ENCODE measurements around the gene EDIL3.
"Not testable (repeated sequence)": the region's sequence is repeated elsewhere in the genome, so short reads cannot be mapped to it uniquely, and the experiment has no call there.

Gene EDIL3

GRCh38 chr5:84378420-84378819 lies 6.3 kb downstream of the EDIL3 start:
- no peak for DNase-seq

DNA sequence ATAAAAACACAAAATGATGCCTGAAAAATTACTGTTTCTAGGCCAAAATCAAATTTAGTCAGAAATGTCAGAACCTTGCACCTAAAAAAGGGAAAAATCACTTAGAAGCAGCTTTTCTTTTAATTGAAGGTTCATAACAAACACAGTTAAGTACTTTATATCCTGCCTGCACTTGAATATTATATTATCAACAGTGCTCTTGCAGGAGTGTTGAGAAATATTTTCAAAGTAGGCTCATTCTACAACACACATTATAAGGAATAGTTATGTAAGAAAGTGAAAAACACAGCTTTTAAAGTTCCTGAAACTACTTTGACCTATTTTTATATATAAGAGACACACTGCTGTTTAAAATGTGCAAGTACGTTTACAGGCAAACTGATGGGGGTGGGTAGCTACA lies 8.3 kb downstream of the EDIL3 start:
- DNase-seq: no peak

DNA sequence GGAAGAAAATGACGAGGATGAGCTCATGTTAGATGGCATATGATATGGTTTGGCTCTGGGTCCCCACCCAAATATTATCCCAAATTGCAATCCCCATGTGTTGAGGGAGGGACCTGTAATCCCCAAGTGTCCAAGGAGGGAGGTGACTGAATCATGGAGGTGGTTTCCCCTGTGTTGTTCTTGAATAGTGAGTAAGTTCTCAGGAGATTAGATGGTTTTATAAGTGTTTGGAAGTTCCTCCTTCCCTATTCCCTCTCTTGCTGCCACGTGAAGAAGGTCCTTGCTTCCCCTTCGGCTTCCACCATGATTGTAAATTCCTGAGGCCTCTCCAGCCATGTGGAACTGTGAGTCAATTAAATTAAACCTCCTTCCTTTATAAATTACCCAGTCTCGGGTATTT lies 10.1 kb downstream of the EDIL3 start:
- no peak for DNase-seq

- DNase-seq: no peak
Measured at GRCh38 chr5:84373506-84373905, 11.2 kb downstream of the EDIL3 start.

DNA sequence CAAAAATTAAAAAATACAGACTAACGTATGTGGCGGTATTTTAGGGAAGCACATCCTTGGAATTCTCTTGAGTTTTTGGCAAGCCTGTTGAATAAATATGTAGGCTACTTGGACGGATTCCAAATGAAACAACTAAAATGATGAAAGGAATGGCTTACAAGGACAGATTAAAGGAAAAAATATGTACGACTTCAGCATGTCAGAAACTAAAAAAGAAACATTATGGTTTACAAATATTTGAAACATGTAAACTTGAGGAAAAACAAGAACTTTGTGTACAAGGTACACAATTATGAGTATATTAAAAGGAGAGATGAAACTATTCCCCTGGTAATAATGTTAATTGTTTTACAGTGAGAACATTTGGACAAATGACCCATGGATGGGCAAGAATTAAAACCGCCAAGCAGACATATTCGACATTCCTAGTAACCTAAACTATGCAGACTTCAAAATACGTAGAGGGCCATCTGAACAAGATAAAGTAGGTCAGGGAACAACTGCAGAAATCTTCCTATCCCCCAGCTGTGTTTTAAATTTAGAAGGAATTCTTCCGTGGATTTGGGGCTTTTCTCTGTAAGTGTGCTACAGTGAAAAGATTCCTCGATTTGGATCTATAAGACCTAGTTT lies 12.5 kb downstream of the EDIL3 start:
- DNase-seq: no peak

- DNase-seq: no peak
Measured at GRCh38 chr5:84370176-84370575, 14.5 kb downstream of the EDIL3 start.

DNA sequence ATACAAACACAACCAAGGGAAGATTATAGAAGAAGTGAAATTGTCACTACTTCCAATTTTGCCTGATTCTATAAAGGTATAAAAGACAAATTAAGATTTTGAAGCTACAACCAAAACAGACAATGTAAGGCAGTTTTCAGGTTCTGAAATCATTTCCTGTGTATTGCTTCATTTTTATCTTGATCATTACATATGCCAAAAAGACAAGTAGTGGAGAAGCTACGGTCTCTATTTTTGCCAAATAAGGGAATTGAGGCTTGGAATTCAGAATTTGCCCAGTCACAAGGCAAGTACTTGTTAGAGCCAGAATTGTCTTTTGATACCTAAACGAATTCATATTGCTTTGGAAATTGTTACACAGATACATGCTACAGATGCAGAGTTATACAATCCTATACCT lies 20.6 kb downstream of the EDIL3 start:
- no peak for DNase-seq

GRCh38 chr5:84362061-84362720 lies 22.5 kb downstream of the EDIL3 start:
- no peak for DNase-seq

DNA sequence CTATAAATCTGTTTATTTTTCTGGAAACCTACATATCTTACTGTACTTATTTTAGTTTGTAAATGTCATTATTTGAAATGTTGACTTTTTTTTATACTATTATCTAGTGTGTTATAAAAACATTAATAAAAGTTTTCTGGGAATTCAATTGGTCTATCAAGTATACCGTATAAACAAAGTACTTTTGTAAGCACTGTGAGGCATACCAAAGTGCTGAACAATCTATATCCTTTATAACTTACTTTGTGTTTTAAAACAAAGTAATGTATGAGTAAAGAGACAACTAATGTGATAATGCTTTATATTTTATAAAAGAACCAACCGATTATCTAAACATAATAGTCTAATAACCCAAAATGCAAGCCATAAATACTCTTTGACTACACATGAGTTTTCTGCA lies 23.1 kb downstream of the EDIL3 start:
- DNase-seq: no peak

DNA sequence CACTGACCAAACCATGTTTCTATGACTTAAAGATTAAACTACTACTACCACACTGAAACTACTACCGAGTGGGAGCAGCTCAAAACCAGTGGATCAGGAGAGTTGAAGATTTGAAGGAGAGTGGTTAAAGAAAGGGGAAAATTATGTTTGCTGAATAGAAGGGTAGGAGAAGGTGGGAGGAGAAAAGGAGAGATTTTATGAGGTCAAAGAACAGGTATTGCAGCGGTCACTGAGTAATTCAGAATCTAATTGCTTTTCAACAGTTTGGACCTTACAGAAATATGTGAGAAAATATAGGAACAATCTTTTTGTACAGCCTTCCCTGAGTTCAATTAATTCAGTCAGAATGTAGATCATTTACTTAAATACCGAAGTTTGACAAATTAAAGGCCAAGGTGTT lies 24.6 kb downstream of the EDIL3 start:
- no peak for DNase-seq

DNA sequence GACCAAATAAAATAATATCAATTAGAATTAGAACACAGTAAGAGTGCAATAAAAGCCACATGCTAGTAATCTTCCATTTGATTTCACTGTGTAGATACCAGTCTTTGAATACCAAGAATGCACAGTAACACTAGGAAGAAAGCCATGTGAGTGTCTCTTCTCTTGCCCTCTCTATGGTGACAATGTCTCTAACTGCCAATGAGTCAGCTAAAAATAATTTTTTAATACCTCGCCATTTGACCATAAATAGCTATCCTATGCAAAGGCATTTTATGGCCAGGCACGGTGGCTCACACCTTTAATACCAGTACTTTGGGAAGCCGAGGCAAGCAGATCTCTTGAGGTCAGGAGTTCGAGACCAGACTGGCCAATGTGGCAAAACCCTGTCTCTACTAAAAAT lies 30.6 kb downstream of the EDIL3 start:
- no peak for DNase-seq

GRCh38 chr5:84344788-84345187 lies 39.9 kb downstream of the EDIL3 start:
- no peak for DNase-seq

- DNase-seq: no peak
Measured at GRCh38 chr5:84343171-84343570, 41.5 kb downstream of the EDIL3 start.

DNA sequence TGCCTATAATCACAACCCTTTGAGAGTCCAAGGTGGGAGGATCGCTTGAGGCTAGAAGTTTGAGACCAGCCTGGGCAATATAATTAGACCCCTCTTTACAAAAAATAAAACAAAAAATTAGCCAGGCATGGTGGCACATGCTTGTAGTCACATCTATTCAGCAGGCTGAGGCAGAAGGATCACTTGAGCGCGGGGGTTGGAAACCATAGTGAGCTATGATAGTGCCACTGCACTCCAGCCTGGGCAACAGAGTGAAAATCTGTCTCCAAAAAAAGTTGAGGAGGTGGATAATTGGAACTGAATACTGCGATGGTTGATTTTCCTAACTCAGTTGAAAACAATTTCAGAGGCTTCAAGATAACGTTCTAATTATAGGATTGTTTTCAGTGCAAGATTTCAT lies 52.6 kb downstream of the EDIL3 start:
- no peak for DNase-seq

DNA sequence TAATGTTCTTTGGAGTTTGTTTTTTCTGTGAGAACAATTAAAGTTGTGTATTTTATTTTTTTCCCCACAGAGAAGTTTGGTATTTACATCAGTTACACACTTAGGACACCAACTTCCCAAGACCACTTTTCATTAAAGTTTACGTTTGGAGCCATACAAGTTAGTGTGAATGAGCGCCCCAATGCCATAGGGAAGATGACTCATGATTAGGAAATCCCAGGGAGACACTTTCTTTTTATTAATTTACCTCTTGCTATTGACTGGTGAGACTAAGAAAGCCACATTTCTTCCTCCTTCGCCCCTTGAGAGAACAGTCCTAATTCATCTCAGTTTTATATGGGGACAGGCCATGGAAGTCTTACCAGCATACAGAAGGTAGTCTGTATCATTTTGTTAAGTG lies 57.1 kb downstream of the EDIL3 start:
- DNase-seq: no peak

GRCh38 chr5:84322646-84323045 lies 62.0 kb downstream of the EDIL3 start:
- DNase-seq: no peak

DNA sequence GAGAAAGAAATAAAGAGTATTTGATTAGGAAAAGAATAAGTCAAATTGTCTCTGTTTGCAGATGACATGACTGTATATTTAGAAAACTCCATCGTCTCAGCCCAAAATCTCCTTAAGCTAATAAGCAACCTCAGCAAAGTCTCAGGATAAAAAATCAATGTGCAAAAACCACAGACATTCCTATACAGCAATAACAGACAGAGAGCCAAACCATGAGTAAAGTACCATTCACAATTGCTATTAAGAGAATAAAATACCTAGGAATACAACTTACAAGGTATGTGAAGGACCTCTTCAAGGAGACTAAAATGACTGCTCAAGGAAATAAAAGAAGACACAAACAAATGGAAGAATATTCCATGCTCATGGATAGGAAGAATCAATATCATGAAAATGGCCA lies 66.9 kb downstream of the EDIL3 start:
- DNase-seq: not testable (repeated sequence)

DNA sequence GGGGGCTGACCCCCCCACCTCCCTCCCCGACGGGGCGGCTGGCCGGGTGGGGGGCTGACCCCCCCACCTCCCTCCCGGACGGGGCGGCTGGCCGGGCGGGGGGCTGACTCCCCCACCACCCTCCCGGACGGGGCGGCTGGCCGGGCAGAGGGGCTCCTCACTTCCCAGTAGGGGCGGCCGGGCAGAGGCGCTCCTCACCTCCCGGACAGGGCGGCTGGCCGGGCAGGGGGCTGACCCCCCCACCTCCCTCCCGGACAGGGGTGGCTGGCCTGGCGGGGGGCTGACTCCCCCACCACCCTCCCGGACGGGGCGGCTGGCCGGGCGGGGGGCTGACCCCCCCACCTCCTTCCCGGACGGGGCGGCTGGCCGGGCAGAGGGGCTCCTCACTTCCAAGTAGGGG lies 72.4 kb downstream of the EDIL3 start:
- DNase-seq: not testable (repeated sequence)

GRCh38 chr5:84309850-84310249 lies 74.8 kb downstream of the EDIL3 start:
- not testable (repeated sequence) for DNase-seq

DNA sequence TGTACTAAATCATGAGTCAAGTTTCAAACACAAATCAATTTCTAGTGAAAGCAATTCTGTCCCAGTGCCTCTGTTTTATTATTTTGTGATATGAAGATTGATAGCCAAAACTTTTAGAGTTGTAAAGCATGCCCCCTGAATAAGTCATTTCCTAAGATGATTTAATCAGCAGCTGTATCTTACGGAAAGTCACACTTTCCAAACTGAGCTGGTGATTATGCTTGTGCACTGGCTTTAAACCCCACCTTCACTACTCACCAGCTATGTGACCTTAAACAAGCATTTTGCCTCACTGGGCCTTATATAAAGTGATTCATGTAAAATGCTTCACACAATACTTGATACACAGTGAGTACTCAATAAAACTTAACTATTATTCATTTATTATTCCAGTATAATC lies 78.1 kb downstream of the EDIL3 start:
- no peak for DNase-seq

DNA sequence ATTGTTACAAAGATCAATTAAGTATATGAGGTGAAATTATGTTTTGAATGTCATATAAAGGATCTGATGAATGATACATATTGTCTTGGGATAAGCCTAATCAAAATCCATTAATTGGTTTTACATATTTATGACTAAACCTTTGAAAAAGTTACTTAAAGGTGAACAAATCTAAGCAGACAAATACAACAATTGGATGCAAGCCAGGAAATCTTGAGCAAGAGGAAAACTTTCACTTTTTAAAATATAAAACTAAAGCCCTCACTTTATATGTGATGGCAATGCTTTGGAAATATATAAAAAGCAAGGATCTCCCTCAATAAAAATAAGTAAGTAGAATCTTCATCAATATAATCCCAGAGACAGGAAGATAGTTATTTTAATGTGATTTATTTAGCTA lies 80.1 kb downstream of the EDIL3 start:
- no peak for DNase-seq

GRCh38 chr5:84303315-84303714 lies 81.4 kb downstream of the EDIL3 start:
- DNase-seq: no peak

DNA sequence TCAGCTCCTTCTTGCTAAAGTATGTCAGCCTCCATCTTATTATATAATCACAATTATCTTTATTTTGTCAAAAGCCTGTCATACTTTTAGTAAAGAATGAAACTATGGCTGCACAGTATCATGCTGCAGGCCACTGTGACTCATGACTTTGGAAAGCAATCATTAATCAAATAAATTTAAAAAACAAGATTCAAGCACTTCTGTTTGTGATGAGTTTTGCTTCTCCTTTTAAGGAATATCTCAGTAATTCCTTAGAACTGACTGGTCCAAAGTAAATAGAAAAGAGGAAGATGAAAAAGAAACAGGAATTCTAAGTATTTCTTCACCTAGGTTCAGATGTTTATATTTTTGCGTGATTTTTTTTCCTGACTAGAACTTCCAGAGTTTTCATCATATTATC lies 83.1 kb downstream of the EDIL3 start:
- no peak for DNase-seq

- no peak for DNase-seq
Measured at GRCh38 chr5:84299959-84300358, 84.7 kb downstream of the EDIL3 start.

DNA sequence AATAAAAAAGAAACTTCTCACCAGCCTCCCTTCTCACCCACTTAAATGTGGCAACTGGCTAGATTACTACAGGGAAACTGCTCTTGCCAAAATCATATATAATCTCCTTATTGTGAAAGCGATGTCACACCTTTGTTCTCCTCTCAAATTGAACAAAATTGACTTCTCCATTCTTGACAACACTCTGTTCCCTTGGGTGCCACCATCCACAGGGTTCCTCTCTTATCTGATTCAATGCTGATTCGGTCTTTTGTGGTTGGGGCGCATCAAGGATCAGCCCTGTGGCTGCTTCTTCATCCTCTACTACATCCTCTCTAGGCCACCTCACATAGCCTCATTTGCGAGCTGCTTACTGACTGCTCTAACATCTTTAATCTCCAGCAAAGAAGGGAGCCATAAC lies 86.1 kb downstream of the EDIL3 start:
- no peak for DNase-seq

All from inflammatory macrophage treated with lipopolysaccharide for 4 hours (primary cell).